Liver (tissue), 9 donors: ENCODE results near the gene PRDM8. TPM values are rescaled to one million over a fixed set of nuclear protein-coding genes. Genes with fewer than 3 reads are reported as not detected.

Experiments
- DNase-seq: peaks from one replicate; pipeline ENCODE4 v3.0.0-alpha.2; 2017; ENCODE audit warnings: low spot score
- H3K27ac ChIP-seq, 2 donors: one replicate each; pipeline ENCODE4 v1.7.0; 2013; ENCODE audit warnings: inconsistent platforms in 2 of 2, low read length in 2 of 2, control low read depth in 1 of 2, low read depth in 1 of 2, mild to moderate bottlenecking in 1 of 2
- H3K27me3 ChIP-seq, 4 donors: one replicate each; pipeline versions ENCODE4 v1.6.1 to v1.7.0; 2013; ENCODE audit warnings: low read length in 3 of 4, inconsistent platforms in 1 of 4, mild to moderate bottlenecking in 1 of 4, moderate library complexity in 1 of 4; ENCODE audit not compliant: control insufficient read depth in 4 of 4, insufficient read depth in 4 of 4
- H3K36me3 ChIP-seq, 4 donors: one replicate each; pipeline versions ENCODE4 v1.6.1 to v1.7.0; 2013; ENCODE audit warnings: low read length in 3 of 4, mild to moderate bottlenecking in 3 of 4, low read depth in 1 of 4, moderate library complexity in 1 of 4; ENCODE audit not compliant: control insufficient read depth in 4 of 4, insufficient read depth in 3 of 4
- H3K4me1 ChIP-seq, 4 donors: one replicate each; pipeline versions ENCODE4 v1.6.1 to v1.7.0; 2013; ENCODE audit warnings: low read length in 3 of 4, mild to moderate bottlenecking in 3 of 4, moderate library complexity in 1 of 4; ENCODE audit not compliant: control insufficient read depth in 4 of 4, insufficient read depth in 4 of 4
- H3K4me3 ChIP-seq, 3 donors: one replicate each; pipeline versions ENCODE4 v1.6.1 to v1.7.0; 2013; ENCODE audit warnings: low read length in 3 of 3, control low read depth in 1 of 3, low read depth in 1 of 3, mild to moderate bottlenecking in 1 of 3
- H3K9ac ChIP-seq, 2 donors: one replicate each; pipeline ENCODE4 v1.7.0; 2013; ENCODE audit warnings: low read length in 2 of 2, mild to moderate bottlenecking in 2 of 2, moderate library complexity in 2 of 2, control low read depth in 1 of 2, low read depth in 1 of 2
- H3K9me3 ChIP-seq, 4 donors: one replicate each; pipeline versions ENCODE4 v1.6.1 to v1.7.0; 2013; ENCODE audit warnings: low read length in 3 of 4; ENCODE audit not compliant: control insufficient read depth in 4 of 4
- ATF3 ChIP-seq: IDR thresholded peaks from 2 replicates; pipeline ENCODE4 v1.6.1; 2016; ENCODE audit warnings: antibody characterized with exemption
- CTCF ChIP-seq: fragments of 150-350 bp; IDR thresholded peaks from 2 replicates; pipeline ENCODE4 v1.5.1; 2017; ENCODE audit warnings: improper control_type of control experiment, low read depth, low read length; ENCODE audit not compliant: missing input control
- EGR1 ChIP-seq, 2 donors: IDR thresholded peaks; 2 replicates each; pipeline ENCODE4 v1.6.1; 2016 to 2018; ENCODE audit warnings: antibody characterized with exemption in 2 of 2, low read depth in 2 of 2
- FOXA1 ChIP-seq: IDR thresholded peaks from 2 replicates; pipeline ENCODE4 v1.6.1; 2016; ENCODE audit warnings: antibody characterized with exemption
- FOXA2 ChIP-seq: IDR thresholded peaks from 2 replicates; pipeline ENCODE4 v1.6.1; 2016; ENCODE audit warnings: antibody characterized with exemption
- GABPA ChIP-seq, 2 donors: IDR thresholded peaks in 1 of 2; conservative IDR thresholded peaks in 1 of 2; 2 replicates each; pipeline ENCODE4 v1.6.1; 2016; ENCODE audit warnings: antibody characterized with exemption in 2 of 2, mild to moderate bottlenecking in 1 of 2, moderate library complexity in 1 of 2
- HNF4A ChIP-seq, 2 donors: conservative IDR thresholded peaks; 2 replicates each; pipeline ENCODE4 v1.6.1; 2016; ENCODE audit warnings: antibody characterized with exemption in 2 of 2, mild to moderate bottlenecking in 2 of 2
- HNF4G ChIP-seq: IDR thresholded peaks from 2 replicates; pipeline ENCODE4 v1.6.1; 2016; ENCODE audit warnings: antibody characterized with exemption
- MAX ChIP-seq: IDR thresholded peaks from 2 replicates; pipeline ENCODE4 v1.6.1; 2016; ENCODE audit warnings: antibody characterized with exemption
- NR2F2 ChIP-seq: IDR thresholded peaks from 2 replicates; pipeline ENCODE4 v1.6.1; 2016; ENCODE audit warnings: antibody characterized with exemption
- RAD21 ChIP-seq, 2 donors: IDR thresholded peaks; 2 replicates each; pipeline ENCODE4 v1.6.1; 2016; ENCODE audit warnings: antibody characterized with exemption in 2 of 2, mild to moderate bottlenecking in 2 of 2
- REST ChIP-seq: IDR thresholded peaks from 2 replicates; pipeline ENCODE4 v1.6.1; 2016; ENCODE audit warnings: antibody characterized with exemption, mild to moderate bottlenecking
- RXRA ChIP-seq, 2 donors: IDR thresholded peaks; 2 replicates each; pipeline ENCODE4 v1.6.1; 2017 to 2018; ENCODE audit warnings: antibody characterized with exemption in 2 of 2, mild to moderate bottlenecking in 1 of 2
- SP1 ChIP-seq: IDR thresholded peaks from 2 replicates; pipeline ENCODE4 v1.6.1; 2018; ENCODE audit warnings: antibody characterized with exemption, mild to moderate bottlenecking
- TAF1 ChIP-seq: conservative IDR thresholded peaks from 2 replicates; pipeline ENCODE4 v1.6.1; 2016; ENCODE audit warnings: antibody characterized with exemption, mild to moderate bottlenecking
- YY1 ChIP-seq: IDR thresholded peaks from 2 replicates; pipeline ENCODE4 v1.6.1; 2016; ENCODE audit warnings: antibody characterized with exemption, mild to moderate bottlenecking
- ZBTB33 ChIP-seq: IDR thresholded peaks from 2 replicates; pipeline ENCODE4 v1.6.1; 2016; ENCODE audit warnings: antibody characterized with exemption
- WGBS: extraction: QIAGEN DNeasy Blood & Tissue Kit; methylation state at CpG from one replicate; pipeline ENCODE4 v1.1.7; 2013; 5-methylcytosine and 5-hydroxymethylcytosine counted together
- polyA plus RNA-seq, 2 donors: library from polyadenylated mRNA; stranded (reverse) in 1 of 2; unstranded in 1 of 2; fragments of 200-250 nt in 1 of 2; fragments of >200 nt in 1 of 2; fragmentation: Nextera tagmentation in 1 of 2; extraction: Ambion mirVana in 1 of 2; gene quantifications; one replicate each; pipeline versions ENCODE4 v1.2.1 to v1.2.3, GENCODE V29; 2013 to 2015
- total RNA-seq, 2 donors: library from RNA; depleted of rRNA; stranded (reverse); fragments of >200 nt; gene quantifications; one replicate each; pipeline ENCODE4 v1.2.3, GENCODE V29; 2014
- donor health status: healthy.
- donor health status: healthy.
- donor health status: healthy.
- donor health status: healthy.
- donor health status: healthy.

PRDM8 gene
- total and polyA plus RNA-seq, 4 donors, result 0.05 to 0.14 (median 0.08) TPM; not detected in 1

- 70% methylated on average over 3 of the region's 3 CpGs for WGBS
- peaks cover 0 to 4% (median 0%) of the 10 kb centered on the region in 4 donors for H3K27me3 ChIP-seq
- H3K9ac ChIP-seq, result no peak overlapping the region
- no peak overlapping the region for H3K27ac ChIP-seq
- H3K9me3 ChIP-seq, result peaks cover 0 to 2% (median 0%) of the 10 kb centered on the region in 4 donors
- DNase-seq, result no peak
- H3K4me3 ChIP-seq, result no peak overlapping the region
- H3K36me3 ChIP-seq, result no peaks in the 10 kb centered on the region
- H3K4me1 ChIP-seq, result no peaks in the 10 kb centered on the region
- no peak for TF ChIP-seq FOXA1
- no peak for TF ChIP-seq ZBTB33
- TF ChIP-seq HNF4G, result no peak
- TF ChIP-seq NR2F2, result no peak
- TF ChIP-seq FOXA2, result no peak
These were observed 25.6 kb upstream of the PRDM8 start for GRCh38 chr4:80171656-80172055.

- H3K27me3 ChIP-seq, result peaks cover 0 to 4% (median 0%) of the 10 kb centered on the region in 4 donors
- no peak overlapping the region for H3K27ac ChIP-seq
- WGBS, result 71% methylated on average over 2 of the region's 2 CpGs
- no peaks in the 10 kb centered on the region for H3K36me3 ChIP-seq
- peaks cover 0 to 2% (median 0%) of the 10 kb centered on the region in 4 donors for H3K9me3 ChIP-seq
- H3K4me3 ChIP-seq, result no peak overlapping the region
- H3K9ac ChIP-seq, result no peak overlapping the region
- DNase-seq, result no peak
- H3K4me1 ChIP-seq, result no peaks in the 10 kb centered on the region
- TF ChIP-seq FOXA1, result no peak
- TF ChIP-seq HNF4A (conservative IDR thresholded peaks at IDR 0.05), result no peak
- TF ChIP-seq REST, result no peak
- no peak for TF ChIP-seq MAX
- TF ChIP-seq ATF3, result no peak
- no peak for TF ChIP-seq CTCF
- no peak for TF ChIP-seq YY1
- no peak for TF ChIP-seq FOXA2
- TF ChIP-seq GABPA (IDR thresholded peaks at IDR 0.05 in 1 of 2, conservative IDR thresholded peaks at IDR 0.05 in 1 of 2), result no peak
- no peak for TF ChIP-seq TAF1
- no peak for TF ChIP-seq SP1
- TF ChIP-seq EGR1 (IDR thresholded peaks at IDR 0.05; ENCODE audit: low read depth in 2 of 2), result no peak
- no peak for TF ChIP-seq HNF4G
- no peak for TF ChIP-seq RXRA (IDR thresholded peaks at IDR 0.05)
- TF ChIP-seq RAD21 (IDR thresholded peaks at IDR 0.05), result no peak
- TF ChIP-seq NR2F2, result no peak
- TF ChIP-seq ZBTB33, result no peak
These were observed 25.1 kb upstream of the PRDM8 start for GRCh38 chr4:80172203-80172602.
